GM19397 (cell line): ENCODE measurements around the gene ADGRV1.
A peak's percentile ranks its signal among the peaks of the same experiment; 100 is the strongest.

ENCODE experiments used
- ATAC-seq: cut with Tn5 transposase; IDR thresholded peaks from one replicate; pipeline ENCODE4 v1.9.1; 2021; ENCODE audit warnings: mild to moderate bottlenecking, moderate library complexity; ENCODE audit not compliant: unreplicated experiment

ADGRV1 gene

GRCh38 chr5:90558344-90559192 is at the start of gene ADGRV1:
Gene ADGRV1 (plus strand): TSS chr5:90558797. CDS start chr5:90558896, 99 bp downstream.
- no peak for ATAC-seq

- ATAC-seq, result no peak
These were observed 48.2 kb upstream of the ADGRV1 start for GRCh38 chr5:90510438-90510837.

GRCh38 chr5:90514520-90514919 is 44.1 kb upstream of the ADGRV1 start:
- ATAC-seq, result no peak

- ATAC-seq, result no peak
These were observed 39.9 kb upstream of the ADGRV1 start for GRCh38 chr5:90518661-90519060.

GRCh38 chr5:90519081-90519480 is 39.5 kb upstream of the ADGRV1 start:
- ATAC-seq, result no peak

GRCh38 chr5:90528601-90529193 is 29.9 kb upstream of the ADGRV1 start:
- ATAC-seq, result no peak

GRCh38 chr5:90529194-90529938 is 29.2 kb upstream of the ADGRV1 start, which contains the start of gene LYSMD3:
Gene LYSMD3 (minus strand): TSS chr5:90529584. CDS start chr5:90525289, 4,295 bp downstream.
- ATAC-seq, result peak; percentile 94

GRCh38 chr5:90529939-90530677 is 28.5 kb upstream of the ADGRV1 start:
- ATAC-seq, result peak; percentile 41

- no peak for ATAC-seq
These were observed 27.7 kb upstream of the ADGRV1 start for GRCh38 chr5:90530736-90531487.

GRCh38 chr5:90533794-90534193 is 24.8 kb upstream of the ADGRV1 start:
- ATAC-seq, result no peak

- no peak for ATAC-seq
These were observed 23.7 kb upstream of the ADGRV1 start for GRCh38 chr5:90534922-90535321.

GRCh38 chr5:90542827-90543519 is 15.6 kb upstream of the ADGRV1 start:
- ATAC-seq, result no peak

GRCh38 chr5:90545511-90545910 is 13.1 kb upstream of the ADGRV1 start:
- ATAC-seq, result no peak

GRCh38 chr5:90546216-90546837 is 12.3 kb upstream of the ADGRV1 start:
- ATAC-seq, result no peak

GRCh38 chr5:90547072-90547536 is 11.5 kb upstream of the ADGRV1 start:
- no peak for ATAC-seq

- ATAC-seq, result no peak
These were observed 10.5 kb upstream of the ADGRV1 start for GRCh38 chr5:90548069-90548593.

GRCh38 chr5:90549223-90549622 is 9.4 kb upstream of the ADGRV1 start:
- no peak for ATAC-seq

- ATAC-seq, result no peak
These were observed 8.8 kb upstream of the ADGRV1 start for GRCh38 chr5:90549729-90550275.
